RPMI7951 (cell line): ENCODE data around the gene CORO2B. TPM values are rescaled to one million over a fixed set of nuclear protein-coding genes. Genes with fewer than 3 reads are reported as not detected.

Source experiments
- DNase-seq: peaks from one replicate; pipeline ENCODE4 v3.0.0-alpha.2; 2012; ENCODE audit warnings: low read depth
- total RNA-seq: library from RNA; depleted of rRNA; stranded (reverse); fragments of >200 nt; shearing (Covaris generic); gene quantifications from 2 replicates; pipeline ENCODE4 v1.2.3, GENCODE V29; 2014

Gene CORO2B
- total RNA-seq, 1 experiment from 2014 or later = 5.6 TPM

DNA sequence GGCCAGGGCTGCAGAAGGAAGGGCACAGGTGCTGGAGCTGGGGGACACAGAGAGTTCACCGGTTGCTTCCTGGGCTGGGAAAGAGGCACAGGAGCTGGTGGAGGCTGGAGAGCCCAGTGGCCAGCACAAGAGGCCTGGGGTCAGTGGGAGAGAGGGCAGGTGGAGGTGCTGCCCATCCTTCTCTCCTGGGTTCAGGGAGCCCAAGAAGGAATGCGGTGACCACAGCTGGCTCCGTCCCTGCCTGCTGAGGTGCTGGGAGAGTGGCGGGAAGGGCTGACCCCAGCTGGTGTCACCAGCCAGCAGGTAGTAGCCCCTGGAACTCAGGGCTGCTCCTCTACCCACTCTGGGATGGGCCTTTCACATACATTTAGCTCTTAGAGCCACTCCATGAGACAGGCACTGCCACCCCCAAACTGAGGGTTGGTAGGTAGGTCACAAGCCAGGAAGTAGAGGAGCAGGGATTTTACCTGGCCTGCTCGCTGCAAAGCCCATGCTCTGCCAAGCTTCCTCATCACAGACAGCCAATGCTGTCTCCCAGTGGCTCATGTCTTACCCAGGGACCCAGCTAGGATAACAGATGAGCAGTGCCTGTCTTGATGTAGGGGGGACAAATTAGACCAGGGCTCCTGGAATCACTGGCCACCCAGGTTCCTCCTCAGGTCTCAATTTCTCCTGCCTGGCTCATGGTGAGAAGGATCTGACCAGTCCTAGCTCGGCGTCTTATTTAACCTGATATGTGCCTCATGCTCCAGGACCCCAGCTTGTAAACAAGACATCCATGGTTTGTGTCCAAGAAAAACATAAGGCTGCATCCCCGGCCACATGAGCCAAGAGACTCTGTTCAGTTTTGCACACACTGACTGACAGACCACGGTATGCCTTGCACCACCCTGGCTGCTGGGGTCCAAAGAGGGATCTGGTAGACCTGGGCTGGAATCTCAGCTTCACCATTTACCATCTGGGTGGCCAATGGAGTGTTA is 119.2 kb downstream of the CORO2B start:
- DNase-seq = no peak

DNA sequence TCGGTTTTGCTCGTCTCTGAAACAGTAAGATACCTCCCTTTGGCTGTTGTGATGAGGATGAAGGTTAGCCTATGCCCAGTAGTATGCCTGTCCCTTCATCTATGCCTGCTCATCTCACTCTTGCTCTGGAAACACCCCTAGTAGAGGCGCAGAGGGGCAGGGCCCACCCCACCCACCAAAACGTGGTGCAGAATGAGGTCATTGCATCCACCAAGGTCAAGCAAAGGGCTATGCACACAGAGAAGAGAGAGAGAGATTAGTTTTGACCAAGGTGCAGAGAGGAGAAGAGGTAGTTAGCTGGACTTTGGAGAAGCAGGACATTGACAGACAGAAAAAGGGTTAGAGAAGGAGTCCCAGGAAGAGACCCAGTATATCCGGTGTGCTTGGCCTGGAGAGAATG is 119.9 kb downstream of the CORO2B start:
- no peak for DNase-seq

DNA sequence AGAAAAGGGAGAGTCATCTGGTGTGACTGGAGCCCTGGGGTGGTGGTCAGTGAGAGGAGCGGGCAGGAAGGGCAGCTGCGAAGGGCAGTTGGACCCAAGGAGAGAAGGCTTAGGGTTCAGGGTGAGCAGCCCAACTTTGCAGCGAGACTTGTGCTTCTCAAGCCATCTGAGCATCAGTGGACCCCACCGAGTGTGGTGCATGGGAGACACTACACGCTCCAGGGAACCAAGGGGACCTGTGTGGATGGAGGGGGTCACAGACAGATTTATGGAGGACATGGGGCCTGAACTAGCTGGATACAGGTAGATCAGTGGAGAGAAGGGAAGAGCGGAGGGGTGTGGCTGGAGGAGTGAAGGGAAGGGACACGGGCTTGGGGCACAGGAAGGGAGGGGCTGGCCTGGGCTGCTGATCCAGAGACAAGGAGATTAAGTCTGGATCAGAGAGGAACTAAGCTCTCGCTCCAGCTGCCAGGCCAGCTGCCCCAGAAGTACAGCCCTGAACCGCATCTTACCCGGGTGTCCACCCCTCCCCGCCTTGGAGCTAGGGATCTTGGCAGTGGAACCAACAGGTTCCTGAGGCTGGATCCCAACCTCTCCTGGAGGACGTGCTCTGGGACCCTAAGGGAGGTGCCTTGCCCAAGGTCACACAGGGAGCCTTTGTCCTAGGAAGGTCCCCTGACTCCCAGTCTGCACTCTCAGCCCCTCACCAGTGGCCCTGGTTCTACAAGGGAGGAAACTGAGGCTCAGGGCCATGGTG is 120.5 kb downstream of the CORO2B start:
- DNase-seq = no peak

DNA sequence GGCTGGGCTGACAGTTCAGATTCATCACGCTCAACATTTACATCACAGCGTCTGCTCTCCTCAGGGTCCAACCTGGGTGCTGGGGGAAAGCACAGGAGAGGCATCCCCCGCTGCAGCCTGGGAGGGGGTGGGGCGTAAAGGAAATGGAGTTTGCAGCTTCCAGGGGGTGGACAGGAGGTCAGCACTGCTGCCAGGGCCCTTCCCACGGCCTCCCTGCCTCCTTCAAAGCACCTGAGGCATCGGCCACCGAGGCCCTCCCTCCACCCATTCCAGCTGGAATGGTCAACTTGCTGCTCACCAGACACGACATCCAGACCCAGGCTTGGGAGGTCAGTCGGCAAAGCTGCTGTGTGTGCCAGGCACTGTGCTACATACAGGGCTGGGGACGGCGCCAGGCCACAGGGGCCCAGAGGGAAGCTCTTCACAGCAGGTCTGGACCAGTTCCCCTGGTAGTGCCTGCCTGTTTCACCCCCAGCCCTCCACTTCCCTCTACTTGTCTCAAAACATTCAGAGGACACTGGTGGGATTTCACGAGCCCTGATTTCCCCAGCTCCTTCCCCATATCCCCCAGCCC is 121.2 kb downstream of the CORO2B start:
- no peak for DNase-seq

DNA sequence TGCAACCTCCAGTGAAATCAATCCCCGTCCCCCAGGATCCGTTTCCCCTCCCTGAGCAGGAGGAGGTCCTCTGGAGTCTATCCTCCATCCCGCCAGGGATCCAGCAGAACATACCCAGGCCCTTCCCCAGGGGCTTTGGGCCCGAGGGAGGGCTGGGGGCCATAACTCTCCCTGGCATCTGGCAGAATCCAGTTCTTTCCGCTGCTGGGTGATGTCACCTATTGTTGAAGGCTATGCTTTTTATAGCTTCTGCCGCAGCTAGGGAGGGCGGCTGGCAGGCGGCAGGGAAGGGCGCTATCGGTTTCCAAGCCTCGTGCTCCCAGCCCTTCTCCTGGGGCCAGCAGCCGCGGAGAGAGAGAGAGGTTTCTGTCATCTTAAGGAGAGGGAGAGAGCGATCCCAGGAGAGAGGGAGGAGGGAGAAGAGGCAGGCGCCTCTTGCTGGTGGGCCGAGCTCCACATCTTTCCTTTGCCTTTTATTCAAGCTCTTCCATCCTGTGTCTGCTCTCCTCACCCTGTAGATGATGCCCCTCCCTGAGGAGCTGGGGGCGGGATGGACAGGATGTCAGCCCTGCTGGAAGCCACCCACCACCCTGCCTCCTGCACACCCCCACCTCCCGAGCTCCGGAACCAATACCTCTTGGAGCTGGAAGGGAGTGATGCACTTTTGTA is 121.8 kb downstream of the CORO2B start:
- peak; percentile 50 for DNase-seq

DNA sequence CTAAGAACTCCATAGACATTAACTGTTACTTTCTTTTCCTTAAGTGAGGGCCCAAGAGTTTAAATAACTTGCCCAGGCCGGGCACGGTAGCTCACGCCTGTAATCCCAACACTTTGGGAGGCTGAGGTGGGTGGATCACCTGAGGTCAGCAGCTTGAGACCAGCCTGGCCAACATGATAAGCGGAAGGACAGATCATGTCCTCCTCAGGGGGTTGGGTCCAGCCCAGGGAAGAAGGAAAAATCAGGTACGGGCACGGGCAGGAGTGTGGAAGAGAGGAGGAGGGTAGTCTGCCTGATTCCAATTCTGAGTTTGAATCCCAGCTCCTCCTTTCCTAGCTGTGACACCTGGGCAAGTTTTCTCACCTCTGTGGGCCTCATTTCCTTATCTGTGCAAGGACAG is 123.1 kb downstream of the CORO2B start:
- no peak for DNase-seq

DNA sequence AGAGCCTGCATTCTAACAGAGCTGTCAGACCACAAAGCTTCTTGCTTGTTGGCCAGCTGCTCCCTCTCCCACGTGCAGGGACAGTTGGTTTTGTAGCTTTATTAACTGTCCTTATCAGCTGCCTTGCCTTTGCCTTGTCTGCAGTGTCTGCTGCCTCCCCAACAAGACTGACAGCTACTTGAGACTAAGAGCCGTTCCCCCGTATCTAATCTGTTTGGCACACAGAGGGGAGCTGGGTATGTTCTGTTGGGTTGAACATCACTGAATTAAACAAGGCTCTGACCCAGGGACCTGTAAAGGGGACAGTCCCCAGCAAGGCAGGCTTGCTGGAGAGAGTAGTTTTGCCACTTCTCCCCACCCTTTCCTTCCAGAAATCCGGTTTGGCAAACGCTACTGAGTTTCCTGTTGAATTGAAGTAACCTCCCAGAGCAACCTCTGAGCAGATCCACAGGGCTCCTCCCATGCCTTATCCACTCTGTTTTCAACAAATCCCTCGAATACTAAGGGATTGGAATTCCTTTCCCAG is 125.8 kb downstream of the CORO2B start:
- no peak for DNase-seq

DNA sequence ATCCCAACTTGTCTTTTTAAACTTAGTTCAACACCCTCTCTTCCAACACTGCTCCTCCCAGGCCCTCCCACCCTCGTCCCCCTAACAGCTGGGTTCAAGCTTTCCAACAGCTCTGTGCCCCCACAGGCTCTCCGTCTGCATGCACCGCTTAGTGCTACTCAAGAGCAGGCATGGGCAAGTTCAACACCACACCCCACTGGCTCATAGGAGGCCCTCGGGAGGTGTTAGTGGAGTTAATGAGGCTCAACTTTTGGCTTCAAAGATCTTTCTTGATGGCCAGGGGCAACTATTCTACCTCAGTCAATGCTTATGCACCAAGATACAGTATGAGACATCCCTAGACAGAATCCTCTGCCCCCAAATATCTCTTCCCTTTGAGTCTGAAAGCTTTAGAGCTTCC is 127.5 kb downstream of the CORO2B start:
- DNase-seq = no peak

DNA sequence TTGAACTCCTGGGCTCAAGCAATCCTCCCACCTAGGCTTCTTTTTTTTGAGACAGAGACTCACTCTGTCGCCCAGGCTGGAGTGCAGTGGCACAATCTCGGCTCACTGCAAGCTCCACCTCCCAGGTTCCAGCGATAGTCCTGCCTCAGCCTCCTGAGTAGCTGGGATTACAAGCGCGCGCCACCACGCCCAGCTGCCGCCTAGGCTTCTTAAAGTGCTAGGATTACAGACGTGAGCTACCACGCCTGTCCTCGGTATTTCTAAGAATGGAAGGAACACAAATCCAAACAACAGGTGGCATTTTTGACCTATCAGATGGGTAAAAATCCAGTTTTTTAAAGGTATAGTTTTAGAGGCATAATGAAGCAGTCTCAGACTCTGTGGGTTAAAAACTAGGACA is 128.1 kb downstream of the CORO2B start:
- DNase-seq = no peak

DNA sequence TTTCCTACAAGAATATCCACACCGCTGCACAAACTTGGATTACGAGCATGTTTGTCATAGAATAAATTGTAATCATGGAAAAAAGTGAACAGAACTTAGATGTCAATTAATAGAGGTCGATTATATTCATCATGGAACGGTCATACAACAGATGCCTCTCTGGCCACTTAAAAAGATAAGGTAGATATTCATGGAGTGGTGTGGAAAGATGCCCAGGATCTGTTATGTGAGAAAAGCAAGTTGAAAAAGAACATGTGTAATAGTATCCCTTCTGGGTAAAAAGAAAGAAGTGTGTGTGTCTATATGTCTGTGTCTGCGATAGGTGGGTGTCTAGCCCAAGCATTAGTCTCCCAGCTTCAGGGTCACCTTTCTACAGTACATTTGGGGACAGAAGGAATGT is 128.6 kb downstream of the CORO2B start:
- DNase-seq = no peak

DNA sequence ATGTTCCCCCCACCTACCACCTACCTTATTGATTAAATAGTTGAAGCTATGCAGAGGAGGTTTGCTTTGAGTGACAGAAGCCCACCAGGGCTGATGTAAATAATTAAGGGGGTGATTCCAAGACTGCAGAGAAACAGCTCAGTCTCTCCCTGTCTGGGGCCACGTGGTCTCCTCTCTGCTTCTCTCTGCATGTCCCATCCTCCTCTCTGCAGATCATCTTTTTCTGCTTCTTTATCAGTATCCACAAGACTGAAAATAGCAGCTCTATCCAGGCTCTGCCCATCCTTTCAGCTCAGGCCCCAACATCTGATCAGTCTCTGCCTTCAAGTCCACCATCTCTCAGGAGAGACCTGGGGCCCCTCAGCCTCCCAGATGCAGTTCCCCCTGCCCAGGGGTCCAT is 131.1 kb downstream of the CORO2B start:
- DNase-seq = no peak

DNA sequence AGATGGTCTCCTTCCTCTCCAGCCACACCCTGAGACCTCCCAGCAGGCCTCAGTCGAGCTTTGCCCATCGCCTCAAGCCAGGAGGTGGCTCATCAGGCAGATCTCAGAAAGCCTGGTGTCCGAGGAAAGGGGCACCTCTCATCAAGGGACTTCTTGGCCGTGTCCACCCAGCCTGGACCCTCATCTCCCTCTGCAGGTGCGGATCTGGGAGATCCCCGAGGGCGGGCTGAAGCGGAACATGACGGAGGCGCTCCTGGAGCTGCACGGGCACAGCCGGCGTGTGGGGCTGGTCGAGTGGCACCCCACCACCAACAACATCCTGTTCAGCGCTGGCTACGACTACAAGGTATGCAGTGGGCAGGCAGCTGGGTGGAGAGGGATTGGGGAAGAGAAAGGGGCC is 131.7 kb downstream of the CORO2B start:
- no peak for DNase-seq

DNA sequence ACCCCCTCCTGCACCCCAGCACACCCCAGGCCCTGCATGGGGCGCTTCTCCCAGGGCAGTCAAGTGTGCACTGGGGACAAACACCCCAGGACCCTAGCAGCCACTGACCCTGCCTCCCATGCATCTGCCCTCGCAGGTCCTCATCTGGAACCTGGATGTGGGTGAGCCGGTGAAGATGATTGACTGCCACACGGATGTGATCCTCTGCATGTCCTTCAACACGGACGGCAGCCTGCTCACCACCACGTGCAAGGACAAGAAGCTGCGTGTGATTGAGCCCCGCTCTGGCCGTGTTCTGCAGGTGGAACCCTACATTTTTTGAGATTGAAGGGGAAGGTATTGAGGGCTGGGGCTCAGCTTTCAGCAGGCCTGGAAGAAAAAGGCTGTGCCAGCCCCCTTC is 132.6 kb downstream of the CORO2B start:
- no peak for DNase-seq

DNA sequence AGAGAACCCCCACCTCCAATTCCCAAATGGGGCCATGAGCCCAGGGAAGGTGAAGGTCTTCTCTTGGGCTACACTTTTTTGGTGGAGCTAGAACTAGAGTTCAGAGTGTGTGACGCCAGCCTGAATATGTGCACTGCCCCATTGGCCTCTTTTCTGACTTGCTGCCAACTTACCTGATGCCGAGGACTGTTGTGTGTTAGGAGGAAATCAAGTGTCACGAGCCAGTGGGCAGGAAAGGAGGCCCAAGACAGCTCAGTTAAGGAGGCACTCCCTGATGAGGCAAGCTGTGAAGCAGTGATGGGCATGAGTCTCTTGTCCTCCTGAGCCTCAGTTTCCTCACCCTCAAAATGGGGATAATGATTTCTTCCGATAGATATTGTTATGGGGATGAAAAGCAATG is 134.1 kb downstream of the CORO2B start:
- DNase-seq = no peak

DNA sequence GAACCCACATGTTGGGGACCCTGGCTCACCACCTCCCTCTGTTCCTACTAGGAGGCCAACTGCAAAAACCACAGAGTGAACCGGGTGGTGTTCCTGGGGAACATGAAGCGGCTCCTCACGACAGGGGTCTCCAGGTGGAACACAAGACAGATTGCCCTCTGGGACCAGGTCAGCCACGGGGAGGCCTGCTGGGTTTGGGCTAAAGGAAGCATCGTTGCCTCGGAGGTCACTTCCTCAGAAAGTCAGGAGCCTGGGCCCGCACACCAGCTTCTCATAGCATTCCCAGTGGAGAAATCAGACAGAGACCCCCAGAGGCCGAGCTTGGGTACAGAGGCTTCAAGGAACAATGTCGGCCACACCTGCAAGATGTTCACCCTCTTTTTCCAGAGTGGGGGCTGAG is 135.1 kb downstream of the CORO2B start:
- no peak for DNase-seq

DNA sequence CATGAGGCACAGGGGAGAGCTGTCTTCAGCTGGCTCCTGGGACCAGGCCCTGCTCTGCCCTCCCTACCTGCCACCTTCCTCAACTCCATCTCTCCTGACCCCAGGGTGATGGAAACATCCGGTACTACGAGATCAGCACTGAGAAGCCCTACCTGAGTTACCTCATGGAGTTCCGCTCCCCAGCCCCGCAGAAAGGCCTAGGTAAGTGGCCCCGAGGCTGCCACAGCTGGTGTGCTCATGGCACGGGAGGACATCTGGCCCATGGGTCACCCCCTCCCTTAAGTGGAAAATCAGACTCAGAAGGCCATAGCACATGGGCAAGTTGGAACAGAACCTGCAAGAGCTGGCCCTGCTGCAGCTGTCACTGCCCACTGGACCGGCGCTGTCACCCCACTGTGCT is 136.3 kb downstream of the CORO2B start:
- no peak for DNase-seq

DNA sequence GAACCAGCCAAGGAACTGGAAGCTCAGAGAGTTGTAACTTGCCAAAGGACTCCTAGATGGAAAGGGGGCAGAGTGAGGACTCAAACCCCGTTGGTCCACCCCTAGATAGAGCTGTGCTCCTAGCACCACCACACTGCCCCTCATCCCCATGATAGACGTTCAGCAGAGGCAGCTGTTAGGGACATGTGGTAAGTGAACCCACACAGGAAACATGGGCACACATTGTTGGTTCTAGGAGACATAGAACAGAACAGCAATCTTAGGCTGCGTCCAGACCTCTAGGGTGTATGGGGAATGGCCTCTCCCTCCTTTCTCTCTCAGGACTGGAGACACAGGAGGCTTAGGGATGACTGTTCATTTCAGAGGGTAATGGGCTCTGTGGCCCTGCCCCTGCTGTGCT is 139.2 kb downstream of the CORO2B start:
- DNase-seq = no peak

DNA sequence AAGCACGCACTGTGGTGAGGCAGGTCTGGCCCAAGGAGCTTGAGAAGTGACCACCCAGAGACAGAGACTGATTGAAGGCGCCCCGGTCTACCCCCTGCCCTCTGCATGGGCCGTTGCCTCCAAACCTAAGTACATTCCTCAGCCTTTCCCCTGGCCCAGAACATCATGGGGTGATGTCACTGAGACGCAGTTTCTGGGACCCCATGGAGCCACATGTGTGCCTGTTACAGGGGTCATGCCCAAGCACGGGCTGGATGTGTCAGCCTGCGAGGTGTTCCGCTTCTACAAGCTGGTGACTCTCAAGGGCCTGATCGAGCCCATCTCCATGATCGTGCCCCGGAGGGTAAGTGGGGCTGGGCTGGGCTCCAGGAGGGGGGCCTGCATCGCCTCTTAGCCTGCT is 139.7 kb downstream of the CORO2B start:
- no peak for DNase-seq

DNA sequence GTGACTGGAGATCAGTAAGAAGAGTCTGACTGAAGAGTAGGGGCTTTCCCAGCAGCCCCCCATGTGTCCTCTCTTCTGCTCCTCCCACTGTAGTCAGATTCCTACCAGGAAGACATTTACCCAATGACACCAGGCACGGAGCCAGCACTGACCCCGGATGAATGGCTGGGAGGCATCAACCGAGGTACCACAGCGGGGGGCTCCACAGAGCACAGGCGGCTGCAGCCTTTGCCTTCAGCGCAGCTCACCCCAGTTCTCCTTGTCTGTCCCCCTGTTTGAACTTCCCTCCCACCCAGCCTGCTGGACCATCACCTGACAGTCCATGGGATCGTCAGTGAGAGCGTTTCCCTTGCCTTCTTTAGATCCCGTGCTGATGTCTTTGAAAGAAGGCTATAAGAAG is 140.3 kb downstream of the CORO2B start:
- no peak for DNase-seq

DNA sequence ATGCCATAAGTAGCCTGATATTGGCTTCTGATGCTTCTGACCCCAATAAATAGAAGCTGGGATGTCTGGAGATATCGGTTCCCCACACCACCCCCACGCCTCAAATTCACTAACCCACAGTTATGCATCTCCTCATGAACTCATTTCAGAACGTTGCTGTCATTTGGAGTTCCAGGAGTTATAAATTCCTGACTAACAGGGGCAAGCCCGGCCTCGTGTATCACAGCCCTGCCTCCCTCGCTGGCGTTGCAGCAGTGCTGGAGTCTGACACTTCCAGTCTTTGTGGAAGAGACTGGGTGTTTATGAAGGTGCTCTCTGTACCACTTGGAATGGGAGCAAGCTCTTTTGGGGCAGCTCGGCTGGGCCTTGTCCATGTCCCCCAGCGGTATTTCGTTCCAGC is 140.9 kb downstream of the CORO2B start:
- DNase-seq = no peak

DNA sequence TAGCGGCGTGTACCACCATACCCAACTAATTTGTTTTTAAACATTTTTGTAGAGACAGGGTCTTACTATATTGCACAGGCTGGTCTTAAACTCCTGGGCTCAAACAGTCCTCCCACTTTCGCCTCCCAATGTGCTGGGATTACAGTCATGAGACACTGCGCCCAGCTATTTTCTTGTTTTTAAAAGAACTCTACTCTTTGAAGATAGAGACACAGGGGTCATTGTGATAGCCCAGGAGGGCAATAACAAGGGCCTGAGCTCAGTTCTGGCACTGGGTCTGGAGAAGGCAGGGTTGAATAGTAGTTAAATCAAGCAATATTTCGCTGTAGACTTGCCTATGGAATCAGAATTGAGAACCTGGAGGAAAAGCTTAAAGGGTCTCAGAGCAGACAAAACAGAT is 143.1 kb downstream of the CORO2B start:
- DNase-seq = no peak

DNA sequence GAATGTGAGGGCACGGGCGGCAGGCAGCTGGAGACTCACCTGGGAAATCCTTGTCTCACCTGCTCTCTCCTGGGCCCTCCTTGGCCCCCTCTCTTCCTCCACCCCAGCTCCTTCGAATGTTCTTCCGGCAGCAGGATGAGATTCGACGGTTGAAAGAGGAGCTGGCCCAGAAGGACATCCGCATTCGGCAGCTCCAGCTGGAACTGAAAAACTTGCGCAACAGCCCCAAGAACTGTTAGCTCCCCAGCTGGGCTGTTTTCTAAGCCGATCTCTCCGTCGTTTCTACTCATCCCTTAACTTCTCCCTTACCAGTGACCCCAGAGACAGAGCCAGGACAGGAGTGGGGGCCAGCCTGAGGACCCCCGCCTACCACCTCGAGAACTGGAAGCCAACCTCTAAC is 146.9 kb downstream of the CORO2B start:
- no peak for DNase-seq
